NCI-H524 (cell line): ENCODE measurements around the gene NRG3.
A peak's percentile ranks its signal among the peaks of the same experiment; 100 is the strongest.

Source experiments
- DNase-seq, 2 experiments: peaks; one replicate each; lab custom pipeline; 2025; lab: John Stamatoyannopoulos, UW

Gene NRG3

DNA sequence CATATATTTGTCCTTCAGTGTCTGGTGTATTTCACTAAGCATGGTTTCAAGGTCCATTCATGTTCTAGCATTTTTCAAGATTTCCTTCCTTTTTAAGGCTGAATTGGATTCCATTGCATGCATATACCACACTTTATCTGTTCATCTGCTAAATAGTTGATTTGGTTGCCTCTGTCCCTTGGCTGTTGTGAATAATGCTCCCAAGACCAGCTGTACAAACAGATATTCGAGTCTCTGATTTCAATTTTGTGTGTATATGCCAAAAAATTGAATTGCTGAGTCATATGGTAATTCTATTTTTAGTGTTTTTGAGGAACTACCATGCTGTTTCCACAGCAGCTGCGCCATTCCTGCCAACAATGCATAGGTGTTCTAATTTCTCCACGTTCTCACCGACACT is 216.4 kb downstream of the NRG3 start:
- no peak for DNase-seq

- no peak for DNase-seq
Observed at GRCh38 chr10:82092111-82092510, 217.1 kb downstream of the NRG3 start.

- no peak for DNase-seq
Observed at GRCh38 chr10:82124713-82125112, 249.7 kb downstream of the NRG3 start.

- no peak for DNase-seq
Observed at GRCh38 chr10:82128527-82128926, 253.5 kb downstream of the NRG3 start.

DNA sequence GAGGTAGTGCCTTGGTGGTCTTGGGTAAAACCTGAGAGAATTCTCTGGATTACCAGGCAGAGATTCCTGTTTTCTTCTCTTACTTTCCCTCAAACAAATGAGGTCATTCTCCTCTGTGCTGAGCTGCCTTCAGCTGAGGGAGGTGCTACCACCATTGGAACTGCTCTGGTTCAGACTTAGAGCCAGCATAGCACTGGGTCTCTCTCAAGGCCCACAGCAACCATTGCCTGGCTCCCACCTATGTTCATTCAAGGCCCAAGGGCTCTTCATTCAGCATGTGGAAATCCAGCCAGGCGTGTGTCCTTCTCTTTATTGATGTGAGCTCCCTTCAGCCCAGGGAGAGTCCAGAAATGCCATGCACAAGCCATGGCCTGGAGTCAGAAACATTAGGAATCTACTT is 261.1 kb downstream of the NRG3 start:
- DNase-seq: no peak

GRCh38 chr10:82144153-82144552 is 269.2 kb downstream of the NRG3 start:
- DNase-seq: peak in 1 of 2 experiments; percentile 32

DNA sequence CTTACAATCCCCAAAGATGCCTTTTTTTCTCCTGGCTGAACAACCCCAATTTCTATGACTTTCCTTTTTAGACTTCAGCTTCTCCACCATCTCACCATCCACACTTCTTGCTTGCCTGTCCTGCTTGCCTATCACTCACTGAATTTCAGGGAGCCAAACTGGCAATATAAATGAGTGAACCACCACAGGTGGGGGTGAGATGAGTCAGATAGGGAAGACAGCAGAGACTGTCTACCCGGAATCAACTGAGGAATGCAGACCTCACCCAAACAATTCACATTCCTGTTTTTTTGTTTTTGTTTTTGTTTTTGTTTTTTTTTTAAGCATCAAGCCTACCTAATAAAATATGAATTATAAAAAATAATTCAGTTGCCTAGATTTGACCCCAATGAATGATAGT is 273.8 kb downstream of the NRG3 start:
- no peak for DNase-seq

- peak in 1 of 2 experiments; percentile 61 for DNase-seq
Observed at GRCh38 chr10:82149674-82150073, 274.7 kb downstream of the NRG3 start.

GRCh38 chr10:82150123-82150900 is 275.3 kb downstream of the NRG3 start:
- DNase-seq: peak; percentile 42 to 64

- no peak for DNase-seq
Observed at GRCh38 chr10:82160307-82160706, 285.3 kb downstream of the NRG3 start.

DNA sequence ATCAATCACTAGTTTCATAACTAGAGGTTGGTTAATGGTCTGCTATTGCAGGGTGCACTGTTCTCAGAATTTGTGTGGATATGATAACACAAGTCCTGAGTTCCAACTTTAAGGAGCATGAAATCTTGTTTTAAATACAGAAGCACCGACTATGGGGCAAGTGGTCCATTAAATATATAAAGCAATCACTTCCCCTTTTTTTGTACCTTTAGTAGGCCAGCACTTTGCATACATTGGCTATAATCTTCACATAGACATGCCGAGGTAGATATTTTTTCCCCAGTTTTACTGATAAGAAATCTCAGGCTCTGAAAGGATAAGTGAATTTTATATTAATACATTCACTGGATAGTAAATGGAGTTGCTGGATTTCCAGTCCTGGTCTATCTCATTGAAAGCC is 286.3 kb downstream of the NRG3 start:
- DNase-seq: no peak

GRCh38 chr10:82162549-82163195 is 287.7 kb downstream of the NRG3 start:
- no peak for DNase-seq

- no peak for DNase-seq
Observed at GRCh38 chr10:82171899-82172298, 296.9 kb downstream of the NRG3 start.

GRCh38 chr10:82176587-82176986 is 301.6 kb downstream of the NRG3 start:
- DNase-seq: no peak

- no peak for DNase-seq
Observed at GRCh38 chr10:82190432-82191260, 315.7 kb downstream of the NRG3 start.

GRCh38 chr10:82191653-82192052 is 316.7 kb downstream of the NRG3 start:
- no peak for DNase-seq

- no peak for DNase-seq
Observed at GRCh38 chr10:82192665-82193064, 317.7 kb downstream of the NRG3 start.

- DNase-seq: no peak
Observed at GRCh38 chr10:82194419-82194818, 319.4 kb downstream of the NRG3 start.

GRCh38 chr10:82206831-82207230 is 331.8 kb downstream of the NRG3 start:
- DNase-seq: no peak

DNA sequence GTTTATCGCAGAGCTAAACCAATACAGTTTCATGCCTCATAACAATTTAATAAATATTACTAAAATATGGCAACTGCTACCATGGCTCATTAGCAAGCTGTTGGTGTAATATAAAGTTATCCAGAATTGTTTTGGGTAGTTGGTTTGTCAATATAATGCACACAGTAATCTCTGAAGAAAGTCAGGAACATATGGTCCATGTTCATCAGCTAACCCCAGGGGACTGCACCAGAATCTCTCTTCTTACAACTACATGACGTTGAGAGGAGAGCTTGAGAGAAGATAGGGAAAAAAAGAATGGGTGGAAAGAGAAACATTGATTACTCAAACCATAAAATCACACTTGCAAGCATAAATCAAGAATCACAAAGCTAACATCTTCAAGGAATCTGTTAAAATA is 333.7 kb downstream of the NRG3 start:
- DNase-seq: peak; percentile 0 to 23

- no peak for DNase-seq
Observed at GRCh38 chr10:82210331-82210730, 335.3 kb downstream of the NRG3 start.

DNA sequence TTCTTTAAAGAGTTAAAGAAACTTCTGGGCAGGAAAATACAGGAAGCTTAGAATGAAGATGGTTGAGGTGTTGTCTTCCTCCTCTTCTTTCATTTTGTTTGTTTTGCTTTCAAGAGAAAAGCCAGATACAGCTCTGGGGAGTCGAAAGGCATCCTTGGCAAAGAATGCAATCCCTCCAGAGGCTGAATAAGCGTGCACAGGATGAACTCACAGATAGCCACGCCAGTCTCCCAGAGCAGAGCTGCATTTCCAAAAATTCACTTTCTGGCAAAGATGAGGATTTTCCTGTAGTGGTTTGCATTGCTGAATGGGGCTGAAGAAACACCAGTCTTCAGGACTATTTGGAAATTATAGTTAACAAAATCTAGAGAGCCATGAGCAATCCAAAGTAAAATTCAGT is 336.4 kb downstream of the NRG3 start:
- no peak for DNase-seq

DNA sequence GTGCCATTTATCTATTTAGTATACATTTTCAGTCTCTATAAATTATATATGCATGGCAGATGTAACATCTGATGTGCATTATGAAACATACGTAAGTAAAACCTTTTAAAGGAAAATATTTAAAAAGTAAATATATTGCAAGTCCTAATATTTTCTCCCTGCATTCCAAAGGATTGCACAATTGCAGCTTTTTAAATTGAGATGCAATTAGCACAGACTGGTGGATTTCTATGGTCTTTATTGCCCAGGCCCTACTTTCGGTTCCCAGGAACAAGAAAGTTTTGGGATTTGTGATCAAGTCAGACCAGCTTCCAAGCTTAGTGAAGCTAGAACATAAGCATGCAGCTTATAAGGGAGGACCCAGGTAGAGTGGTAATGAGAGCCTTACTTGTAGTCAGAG is 337.8 kb downstream of the NRG3 start:
- DNase-seq: no peak
